Posterior cingulate gyrus (tissue), 11 donors: ENCODE measurements around the gene EXOSC6.
"Not testable (repeated sequence)": the region's sequence is repeated elsewhere in the genome, so short reads cannot be mapped to it uniquely, and the experiment has no call there.

Source experiments
- DNase-seq, 10 donors: peaks; one replicate each; pipeline versions ENCODE4 v3.0.0 to v3.0.0-alpha.2; 2020 to 2021; ENCODE audit warnings: mixed read lengths in 3 of 10
- intact Hi-C: fragments of 100-400 bp; cut with DNase I; formaldehyde crosslinking; loops from one replicate; pipeline ENCODE4 v1.15.1; 2023

Gene EXOSC6

DNA sequence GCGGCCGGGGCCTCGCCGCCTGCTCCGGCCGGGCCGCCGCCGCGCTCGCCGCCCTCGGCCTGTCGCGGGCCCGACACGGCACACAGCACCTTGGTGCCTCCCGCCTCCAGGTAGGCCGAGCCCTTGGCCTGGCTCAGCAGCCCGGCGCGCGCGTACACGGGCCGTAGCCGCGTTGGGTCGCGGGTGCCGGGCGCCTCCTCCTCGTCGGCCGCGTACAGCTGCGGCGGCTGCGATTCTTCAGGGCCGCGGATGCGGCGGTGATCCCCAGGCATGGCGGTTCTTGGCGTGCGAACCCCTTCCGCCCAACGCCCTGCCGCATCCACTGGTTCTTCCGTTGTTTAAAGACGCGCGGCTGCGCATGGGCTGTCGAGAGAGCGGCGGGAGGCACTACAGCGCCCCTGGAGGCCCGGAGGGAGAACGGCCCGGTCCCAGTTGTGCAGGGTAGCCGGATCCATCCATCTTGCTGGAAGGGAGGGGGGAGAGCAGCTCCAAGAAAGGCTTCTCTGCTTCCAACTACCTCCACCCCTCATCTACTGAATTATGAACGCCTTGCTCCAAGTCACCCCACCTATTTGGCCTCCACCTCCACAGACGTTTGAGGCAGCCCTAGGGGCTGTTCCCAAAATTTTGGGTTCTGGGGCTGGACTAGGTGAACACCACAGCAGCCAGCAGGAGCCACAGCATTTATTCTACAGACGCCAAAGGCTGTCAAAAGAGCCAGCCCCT is at the start of gene EXOSC6:
EXOSC6 (minus strand) TSS at position 312 of the 726 bp plus-strand sequence; CDS start at position 272, 40 bp downstream.
- intact Hi-C loops: loop anchor here (10.0 kb wide), 1 partner anchor 137 kb away; the partner anchor contains the start of gene PDPR
- peak; percentile 84 to 98 (median 90) for DNase-seq

DNA sequence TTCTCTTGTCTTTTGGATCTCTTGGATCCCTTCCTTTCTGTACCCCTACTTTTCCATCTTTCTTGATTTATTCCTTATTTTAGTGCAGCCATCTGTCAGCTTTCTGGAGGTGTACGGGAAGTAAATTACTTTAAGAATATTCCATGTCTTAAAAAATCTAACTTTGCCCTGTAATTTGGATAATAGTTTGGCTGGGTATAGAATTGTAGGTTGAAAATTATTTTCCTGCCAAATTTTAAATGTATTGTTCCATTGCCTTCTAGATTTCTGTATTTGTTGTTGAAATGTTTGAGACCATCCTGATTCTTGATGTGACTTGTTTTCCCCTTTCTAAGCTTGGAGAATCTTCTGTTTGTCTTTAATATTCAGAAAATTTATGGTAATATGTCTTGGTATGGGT is 49.4 kb upstream of the EXOSC6 start:
- DNase-seq: peak in 1 of 10 donors; percentile 3
- intact Hi-C loops: no loop called here

DNA sequence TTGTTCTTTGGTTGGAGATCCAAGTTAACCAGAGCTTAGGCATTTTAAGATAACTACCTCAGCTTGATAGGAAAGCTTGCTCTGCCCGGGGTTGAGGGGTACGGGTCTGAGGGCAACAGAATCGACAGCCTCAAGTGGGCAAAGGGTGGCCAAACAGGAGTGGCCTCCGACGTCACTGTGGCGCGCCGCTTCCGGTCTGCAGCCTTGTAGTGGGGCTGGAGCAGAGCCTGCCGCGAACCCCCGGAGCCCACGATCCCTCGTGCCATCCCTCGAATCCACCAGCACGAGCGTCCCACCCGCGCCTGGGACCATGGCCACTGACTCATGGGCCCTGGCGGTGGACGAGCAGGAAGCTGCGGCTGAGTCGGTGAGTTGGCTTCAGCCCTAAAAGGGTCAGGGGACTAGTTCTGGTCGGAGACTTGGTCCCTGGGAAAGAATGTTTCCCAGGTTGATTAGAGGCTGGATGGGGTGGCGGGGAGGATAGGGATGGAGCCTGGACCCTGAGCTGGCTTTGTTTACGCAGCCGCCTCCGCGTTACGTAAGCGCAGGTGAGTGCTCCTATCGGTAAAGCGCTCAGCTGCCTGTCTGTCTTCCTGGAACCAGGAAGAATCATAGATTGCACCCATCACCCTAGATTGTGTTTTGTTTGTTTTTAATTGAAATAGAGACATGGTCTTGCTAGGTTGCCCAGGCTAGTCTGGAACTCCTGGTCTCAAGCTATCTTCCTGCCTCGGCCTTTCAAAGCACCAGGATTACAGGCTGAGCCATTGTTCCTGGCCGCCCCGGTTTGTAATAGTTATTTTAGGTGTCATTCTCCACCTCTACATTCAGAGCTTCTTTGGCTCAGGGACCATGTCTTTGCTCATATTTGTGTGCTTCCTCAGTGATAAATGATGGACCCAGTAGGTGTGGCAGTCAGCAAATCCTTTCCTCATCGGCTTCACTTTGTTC is 47.5 kb upstream of the EXOSC6 start, which contains the start of gene DDX19B:
DDX19B (plus strand) TSS at position 199 of the 951 bp plus-strand sequence; CDS start at position 311, 112 bp downstream.
- intact Hi-C loops: loop anchor here (5.0 kb wide), 1 partner anchor 48 kb away; the partner anchor contains the start of gene DDX19A

DNA sequence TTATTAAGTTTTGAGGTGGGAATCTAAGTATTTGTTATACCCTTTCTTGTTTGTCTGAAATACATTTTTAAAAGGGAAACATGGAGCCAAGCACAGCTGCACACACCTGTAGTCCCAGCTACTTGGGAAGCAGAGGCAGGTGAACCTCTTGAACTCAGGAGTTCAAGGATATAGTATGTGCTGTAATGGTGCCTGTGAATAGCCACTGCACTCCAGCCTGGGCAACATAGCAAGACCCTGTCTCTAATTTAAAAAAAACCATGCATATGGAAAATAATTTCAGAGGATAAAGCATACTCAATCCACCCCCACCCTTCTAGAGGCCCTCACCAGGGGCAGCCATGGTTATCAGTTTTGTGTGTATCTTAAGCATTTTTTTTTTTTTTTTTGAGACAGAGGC is 43.9 kb upstream of the EXOSC6 start:
- intact Hi-C loops: loop anchor here (5.0 kb wide), 1 partner anchor 52 kb away; the partner anchor contains the start of gene DDX19A
- peak in 1 of 10 donors; percentile 2 for DNase-seq

More for the DNA sequence above, 47.5 kb upstream of the EXOSC6 start, which contains the start of gene DDX19B:
- DNase-seq: peak; percentile 69 to 98 (median 84)

DNA sequence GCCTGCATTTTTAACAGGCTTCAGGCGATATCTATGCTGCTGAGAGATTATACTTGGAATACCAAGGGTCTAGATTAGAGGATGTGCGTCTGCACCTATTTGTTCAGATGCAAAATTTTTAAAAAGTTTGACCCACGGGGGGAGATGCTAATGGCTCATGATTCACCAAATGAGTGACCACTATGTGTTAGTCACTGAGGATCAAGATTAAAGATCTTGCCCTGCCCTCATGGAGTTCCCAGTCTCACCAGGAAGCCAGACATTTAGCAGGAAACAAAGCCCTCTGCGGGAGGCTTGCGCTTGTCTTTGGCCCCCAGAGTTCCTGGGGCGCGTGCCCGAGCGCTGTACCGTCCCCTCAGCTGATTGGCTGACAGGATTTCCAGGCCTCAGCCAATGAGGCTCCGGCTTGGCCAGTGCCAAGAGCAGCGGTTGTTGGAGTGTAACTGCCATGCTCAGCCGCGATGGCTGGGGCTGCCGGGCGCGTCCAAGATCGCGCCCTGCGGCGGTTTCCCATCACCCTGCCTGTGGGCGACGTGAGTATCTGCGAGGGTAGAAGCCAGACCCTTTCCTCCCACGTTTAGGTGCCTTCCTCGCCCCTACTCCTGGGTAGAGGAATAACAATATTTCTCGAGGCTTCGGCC is 42.8 kb upstream of the EXOSC6 start:
- intact Hi-C loops: loop anchor here (5.0 kb wide), 1 partner anchor 53 kb away; the partner anchor contains the start of gene DDX19A
- peak in 2 of 10 donors; percentile 57 to 74 for DNase-seq

DNA sequence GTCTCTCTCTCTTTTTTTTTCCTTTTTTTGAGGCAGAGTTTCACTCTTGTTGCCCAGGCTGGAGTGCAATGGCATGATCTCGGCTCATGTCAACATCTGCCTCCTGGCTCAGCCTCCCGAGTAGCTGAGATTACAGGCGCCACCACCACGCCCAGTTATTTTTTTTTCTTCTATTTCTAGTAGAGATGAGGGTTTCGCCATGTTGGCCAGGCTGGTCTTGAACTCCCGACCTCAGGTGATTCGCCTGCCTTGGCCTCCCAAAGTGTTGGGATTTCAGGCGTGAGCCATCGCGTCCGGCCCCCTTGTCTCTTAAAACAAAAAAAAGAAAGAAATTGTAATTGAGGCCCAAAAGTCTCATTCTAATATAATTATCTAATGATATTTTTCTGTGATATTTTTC is 40.4 kb upstream of the EXOSC6 start:
- peak in 1 of 10 donors; percentile 22 for DNase-seq
- intact Hi-C loops: not testable (repeated sequence)

DNA sequence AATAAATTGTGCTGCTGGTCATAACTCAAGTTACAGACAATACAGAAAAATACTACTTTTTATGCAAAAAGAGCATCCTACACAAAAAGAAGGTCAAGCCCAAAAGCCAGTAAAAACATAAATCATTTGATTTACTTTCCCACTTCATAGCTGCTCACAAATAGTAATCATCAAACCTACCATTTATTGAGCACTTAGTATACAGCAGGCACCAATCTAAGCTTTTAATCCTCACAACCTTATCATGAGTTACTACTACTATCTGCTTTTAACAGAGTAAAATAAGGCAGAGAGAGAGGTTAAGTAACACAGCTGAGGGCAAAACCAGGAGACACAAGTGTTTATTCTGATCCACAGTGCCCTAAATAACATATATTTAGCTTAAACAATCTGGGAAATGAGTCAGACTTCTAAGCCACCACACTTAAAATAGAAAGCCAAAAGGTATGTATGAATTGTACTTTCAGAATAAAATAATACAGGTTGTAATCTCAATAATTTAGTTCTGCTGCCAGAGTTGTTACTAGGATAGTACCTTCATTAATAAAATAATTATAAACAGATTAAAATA is 39.3 kb upstream of the EXOSC6 start:
- DNase-seq: no peak
- intact Hi-C loops: no loop called here

DNA sequence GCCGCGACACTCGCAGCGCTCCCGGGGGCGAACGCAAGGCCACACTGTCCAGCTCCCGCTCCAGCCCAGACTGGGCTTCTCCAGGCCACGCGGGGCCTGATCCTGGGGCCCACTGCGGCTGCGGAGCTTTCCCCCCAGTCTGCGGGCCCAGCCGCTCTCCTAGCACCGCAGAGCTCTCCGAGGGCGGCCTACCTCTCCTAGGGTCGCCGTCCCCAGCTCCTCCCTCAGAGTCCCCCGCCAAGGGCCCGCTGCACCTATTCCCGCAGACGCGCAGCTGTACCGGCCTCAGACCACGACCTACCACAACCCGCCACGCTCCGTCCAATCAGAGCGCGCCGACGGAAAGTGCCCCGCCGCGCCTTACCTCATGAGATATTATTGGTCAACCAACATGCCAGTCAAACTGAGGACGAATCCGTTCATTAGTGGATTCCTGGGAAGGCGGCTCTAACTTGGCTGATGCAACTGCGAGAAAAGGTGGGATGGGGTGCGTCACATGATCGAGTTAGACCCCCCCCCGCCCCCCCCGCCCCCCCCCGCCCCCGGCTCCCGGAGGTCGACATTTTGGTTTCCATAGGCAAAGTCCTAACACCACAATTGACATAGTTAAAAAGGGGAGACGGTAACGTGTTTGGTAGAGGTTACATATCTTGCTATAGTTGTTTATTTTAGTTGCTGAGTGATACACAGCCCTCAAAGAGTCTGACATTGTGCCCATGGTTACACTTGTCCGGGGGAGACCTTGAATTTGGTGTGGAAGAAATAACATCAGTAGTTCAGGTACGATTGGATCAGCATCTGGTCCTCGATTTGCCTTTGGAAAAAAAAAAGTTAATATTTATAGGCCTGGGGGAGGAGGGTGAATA is 37.7 kb upstream of the EXOSC6 start, which contains the start of gene AARS1:
AARS1 (minus strand) TSS at position 278 of the 866 bp plus-strand sequence. CDS start 6,743 bp downstream, outside the sequence.
- intact Hi-C loops: no loop called here

DNA sequence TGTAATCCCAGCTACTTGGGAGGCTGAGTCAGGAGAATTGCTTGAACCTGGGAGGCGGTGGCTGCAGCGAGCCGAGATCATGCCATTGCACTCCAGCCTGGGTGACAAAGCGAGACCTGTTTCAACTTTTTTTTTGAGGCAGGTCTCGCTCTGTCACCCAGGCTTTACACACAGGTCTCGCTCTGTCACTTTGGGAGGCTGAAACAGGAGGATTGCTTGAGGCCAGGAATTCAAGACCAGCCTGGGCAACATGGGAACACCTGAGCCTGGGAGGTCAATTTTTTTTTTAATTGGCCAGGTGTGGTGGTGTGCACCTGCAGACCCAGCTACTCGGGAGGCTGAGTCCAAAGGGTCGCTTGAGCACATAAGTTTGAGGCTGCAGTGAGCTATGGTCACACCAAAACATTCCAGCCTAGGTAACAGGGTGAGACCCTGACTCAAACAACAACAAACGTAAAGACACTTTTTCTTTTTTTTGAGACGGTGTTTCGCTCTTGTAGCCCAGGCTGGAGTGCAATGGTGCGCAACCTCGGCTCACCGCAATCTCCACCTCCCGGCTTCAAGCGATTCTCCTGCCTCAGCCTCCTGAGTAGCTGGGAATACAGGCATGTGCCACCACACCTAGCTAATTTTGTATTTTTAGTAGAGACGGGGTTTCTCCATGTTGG is 35.7 kb upstream of the EXOSC6 start:
- DNase-seq: peak in 1 of 10 donors; percentile 71
- intact Hi-C loops: not testable (repeated sequence)

More for the DNA sequence above, 37.7 kb upstream of the EXOSC6 start, which contains the start of gene AARS1:
- peak; percentile 93 to 100 (median 96) for DNase-seq

DNA sequence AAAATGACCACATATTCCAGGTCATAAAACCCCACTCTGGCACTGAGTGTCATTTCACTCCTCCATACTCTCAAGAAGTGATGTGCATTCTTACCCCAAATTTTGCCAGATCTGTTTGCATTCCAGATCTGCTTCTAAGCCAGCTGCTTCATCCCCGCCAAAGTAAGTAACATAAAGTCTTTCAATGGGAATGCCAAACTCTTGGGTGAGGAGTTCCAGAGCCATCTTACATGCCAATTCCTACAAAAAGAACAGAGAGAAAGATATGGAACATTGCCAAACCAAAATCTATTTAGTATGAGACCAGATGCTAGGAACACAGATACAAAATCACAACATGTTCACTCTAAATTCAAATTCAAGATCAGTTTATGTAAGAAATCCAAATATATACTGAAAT is 24.7 kb upstream of the EXOSC6 start:
- intact Hi-C loops: no loop called here
- peak in 1 of 10 donors; percentile 1 for DNase-seq

DNA sequence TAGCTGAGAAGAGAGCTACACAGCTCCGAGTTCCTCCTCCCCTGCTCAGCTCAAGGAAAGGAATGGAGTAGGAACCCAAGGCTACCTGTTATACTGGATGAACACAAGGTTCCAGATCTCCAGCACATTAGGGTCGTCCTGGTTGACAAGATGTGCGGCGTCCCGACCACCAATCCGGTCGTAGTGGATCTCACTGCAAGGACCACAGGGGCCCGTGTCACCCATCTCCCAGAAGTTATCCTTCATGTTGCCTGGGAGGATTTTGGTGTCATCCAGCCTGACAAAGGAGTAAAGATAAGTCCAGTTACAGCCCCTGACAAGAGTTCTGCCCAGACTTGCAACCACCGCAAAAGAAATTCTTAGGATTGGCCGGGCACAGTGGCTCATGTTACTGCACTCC is 20.0 kb upstream of the EXOSC6 start:
- intact Hi-C loops: no loop called here

DNA sequence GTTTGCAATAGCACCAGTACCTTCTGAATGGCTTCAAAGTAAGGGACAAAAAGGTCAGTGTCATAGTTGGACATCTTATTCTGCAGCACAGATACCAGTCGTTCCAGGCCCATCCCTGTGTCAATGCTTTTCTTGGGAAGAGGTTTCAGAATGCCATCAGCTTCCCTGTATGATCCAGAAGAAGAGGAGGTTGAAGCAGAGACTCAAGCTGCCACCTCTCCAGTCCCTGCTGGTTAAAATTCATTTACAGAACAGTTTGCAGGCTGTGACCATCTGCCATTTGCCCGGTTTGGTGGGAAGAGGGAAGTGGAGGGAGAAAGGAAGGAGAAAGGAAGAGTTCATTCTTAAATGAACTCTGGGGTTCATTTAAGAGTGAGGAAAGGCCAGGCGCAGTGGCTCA is 18.4 kb upstream of the EXOSC6 start:
- intact Hi-C loops: no loop called here
- DNase-seq: peak in 2 of 10 donors; percentile 6 to 17

More for the DNA sequence above, 20.0 kb upstream of the EXOSC6 start:
- peak in 2 of 10 donors; percentile 24 to 55 for DNase-seq

DNA sequence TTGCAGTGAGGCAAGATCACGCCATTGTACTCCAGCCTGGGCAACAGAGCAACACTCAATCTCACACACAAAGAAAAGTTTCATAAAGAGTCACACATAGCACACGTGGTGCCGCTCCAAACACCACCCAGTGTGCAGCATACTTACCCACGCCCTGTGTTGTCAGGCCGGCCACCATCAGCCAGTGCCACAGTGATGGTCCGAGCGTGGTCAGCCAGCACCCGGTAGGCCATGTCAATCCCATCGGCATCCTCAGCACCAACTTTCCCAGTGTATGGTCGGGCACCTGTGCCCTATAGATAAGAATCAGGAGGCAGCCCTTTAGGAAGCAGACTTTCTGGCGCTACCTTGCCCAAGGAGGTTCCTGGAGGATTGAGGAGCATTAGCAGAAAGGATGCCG is 17.7 kb upstream of the EXOSC6 start:
- DNase-seq: peak in 2 of 10 donors; percentile 21 to 32
- intact Hi-C loops: no loop called here

DNA sequence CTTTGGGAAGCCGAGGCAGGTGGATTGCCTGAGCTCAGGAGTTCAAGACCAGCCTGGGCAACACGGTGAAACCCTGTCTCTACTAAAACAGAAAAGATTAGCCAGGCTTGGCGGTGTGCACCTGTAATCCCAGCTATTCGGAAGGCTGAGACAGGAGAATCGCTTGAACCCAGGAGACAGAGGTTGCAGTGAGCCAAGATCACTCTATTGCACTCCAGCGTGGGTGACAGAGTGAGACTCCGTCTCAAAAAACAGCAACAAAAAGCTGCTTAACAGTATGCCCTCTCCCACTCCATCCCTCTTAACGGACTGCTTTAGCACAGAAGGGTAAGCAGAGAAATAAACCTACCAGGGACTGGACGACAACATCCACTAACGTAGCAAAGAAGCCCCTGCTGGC is 16.2 kb upstream of the EXOSC6 start:
- intact Hi-C loops, DNase-seq: not testable (repeated sequence)

DNA sequence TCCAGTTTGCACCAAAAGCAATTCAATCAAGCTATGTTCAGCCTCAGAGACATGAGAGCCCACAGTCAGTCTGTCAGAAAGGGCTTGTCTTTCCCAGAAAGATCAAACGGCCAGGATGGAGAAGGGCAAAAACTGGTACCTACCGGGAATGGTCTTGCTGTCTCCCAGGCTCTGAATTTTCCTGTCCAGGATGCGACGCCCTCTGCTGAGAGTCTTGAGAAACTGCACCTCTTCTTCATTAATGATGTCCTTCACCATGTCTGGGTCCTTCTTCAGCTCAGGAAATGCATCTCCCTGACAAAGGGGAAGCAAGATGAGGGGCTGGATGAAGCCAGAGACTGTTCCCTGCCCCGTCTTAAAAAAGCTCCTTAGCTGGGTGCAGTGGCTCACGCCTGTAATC is 15.8 kb upstream of the EXOSC6 start:
- DNase-seq: peak in 5 of 10 donors; percentile 19 to 85 (median 34)
- intact Hi-C loops: no loop called here

DNA sequence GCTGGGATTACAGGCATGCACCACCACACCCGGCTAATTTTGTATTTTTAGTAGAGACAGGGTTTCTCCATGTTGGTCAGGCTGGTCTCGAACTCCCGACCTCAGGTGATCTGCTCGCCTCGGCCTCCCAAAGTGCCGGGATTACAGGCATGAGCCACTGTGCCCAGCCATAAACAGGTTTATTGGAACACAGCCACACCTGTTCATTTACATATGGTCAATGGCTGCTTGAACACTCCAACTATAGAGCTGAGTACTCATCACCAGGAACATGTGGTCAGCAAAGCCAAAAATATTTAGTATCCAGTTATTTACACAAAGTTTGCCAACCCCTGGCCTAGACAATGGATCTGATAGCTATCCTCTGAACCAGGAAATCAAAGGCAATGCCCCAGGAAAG is 8.2 kb upstream of the EXOSC6 start:
- not testable (repeated sequence) for DNase-seq
- intact Hi-C loops: loop anchor here (10.0 kb wide), 1 partner anchor 145 kb away; the partner anchor contains the start of gene PDPR

DNA sequence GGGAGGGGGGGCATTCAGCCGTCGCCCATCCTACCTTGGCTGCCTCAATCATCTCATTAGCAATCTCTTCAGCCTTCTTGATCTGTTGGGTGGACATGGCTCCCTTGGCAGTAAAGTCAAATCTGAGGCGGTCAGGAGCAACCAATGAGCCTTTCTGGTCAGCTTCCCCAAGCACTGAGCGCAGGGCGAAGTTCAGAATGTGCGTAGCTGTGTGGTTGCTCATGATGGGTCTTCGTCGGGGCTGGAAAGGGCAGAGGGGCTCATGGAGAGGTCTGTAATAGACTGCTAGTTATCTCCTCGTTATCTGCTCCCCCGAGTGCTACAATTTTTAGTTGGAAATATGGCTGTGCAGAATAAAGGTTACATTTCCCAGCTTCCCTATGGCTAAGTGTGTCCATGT is 7.2 kb upstream of the EXOSC6 start:
- no peak for DNase-seq
- intact Hi-C loops: loop anchor here (10.0 kb wide), 1 partner anchor 144 kb away; the partner anchor contains the start of gene PDPR

DNA sequence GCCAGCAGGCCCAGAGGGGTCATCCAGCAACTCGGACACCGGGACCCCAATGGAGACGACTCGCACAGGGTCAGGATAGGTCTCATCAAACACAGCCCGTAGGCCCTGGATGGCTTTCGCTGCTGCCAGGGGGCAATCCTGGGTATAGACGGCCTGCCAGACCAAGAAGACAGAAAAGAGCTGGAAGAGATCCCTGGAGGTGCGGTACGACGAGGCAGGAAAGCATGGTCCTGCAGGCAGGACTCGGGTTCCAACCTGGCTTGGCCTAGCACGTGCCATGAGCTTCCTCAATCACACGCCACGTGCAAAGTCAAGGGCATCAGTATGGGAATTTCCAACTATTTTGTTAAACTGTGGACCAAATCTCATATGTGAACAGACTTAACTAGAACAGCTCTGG is 6.3 kb upstream of the EXOSC6 start:
- peak in 1 of 10 donors; percentile 62 for DNase-seq
- intact Hi-C loops: loop anchor here (10.0 kb wide), 1 partner anchor 143 kb away; the partner anchor contains the start of gene PDPR
